HG03521 (cell line): ENCODE measurements around the gene TDRKH.

Experiments used
- ATAC-seq: cut with Tn5 transposase; IDR thresholded peaks from one replicate; pipeline ENCODE4 v1.9.1; 2021; ENCODE audit warnings: mild to moderate bottlenecking, moderate library complexity; ENCODE audit not compliant: unreplicated experiment

TDRKH gene

GRCh38 chr1:151825204-151825603, 34.9 kb upstream of the TDRKH start:
- ATAC-seq = no peak

DNA sequence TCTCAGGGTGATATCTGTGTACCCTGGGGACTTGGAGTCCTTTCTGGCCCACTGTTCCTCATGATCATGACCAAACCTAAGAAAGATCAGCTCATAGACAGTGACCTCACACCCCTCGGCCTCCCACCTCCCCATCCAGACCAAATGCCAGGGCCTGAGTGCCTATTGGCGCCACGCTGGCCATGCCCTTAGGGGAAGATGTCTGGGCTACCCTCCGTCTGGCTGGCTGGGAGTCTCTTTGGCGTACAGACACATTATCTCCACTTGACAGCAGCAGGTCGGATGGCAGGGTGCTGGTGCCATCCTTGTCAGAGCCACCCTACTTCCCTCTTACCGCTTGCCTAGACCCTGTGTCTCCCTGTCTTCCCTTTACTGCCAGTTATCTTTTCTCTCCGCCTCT, 32.9 kb upstream of the TDRKH start:
- ATAC-seq = no peak

- ATAC-seq = no peak
Measured at GRCh38 chr1:151822404-151822803, 32.1 kb upstream of the TDRKH start.

DNA sequence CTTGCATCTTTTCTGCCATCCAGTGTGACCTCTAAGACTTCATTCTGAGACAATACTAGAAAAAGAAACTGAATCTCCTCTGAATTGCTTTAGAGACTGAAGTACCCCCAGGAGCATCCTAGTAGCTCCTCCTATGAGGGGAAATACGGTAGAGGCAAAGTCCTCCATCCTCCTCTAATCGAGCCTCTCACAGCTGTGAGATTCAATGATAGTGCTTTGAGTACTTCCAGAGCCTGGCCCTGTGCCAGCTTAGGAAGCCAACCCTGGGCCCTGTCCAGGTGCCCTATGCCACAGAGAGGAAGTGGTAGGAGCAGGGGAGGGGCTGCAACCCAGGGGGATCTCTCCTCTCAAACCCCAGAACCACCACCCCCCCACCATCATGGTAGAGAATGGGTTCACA, 30.6 kb upstream of the TDRKH start:
- no peak for ATAC-seq

GRCh38 chr1:151819976-151820623, 29.8 kb upstream of the TDRKH start:
- ATAC-seq = no peak

DNA sequence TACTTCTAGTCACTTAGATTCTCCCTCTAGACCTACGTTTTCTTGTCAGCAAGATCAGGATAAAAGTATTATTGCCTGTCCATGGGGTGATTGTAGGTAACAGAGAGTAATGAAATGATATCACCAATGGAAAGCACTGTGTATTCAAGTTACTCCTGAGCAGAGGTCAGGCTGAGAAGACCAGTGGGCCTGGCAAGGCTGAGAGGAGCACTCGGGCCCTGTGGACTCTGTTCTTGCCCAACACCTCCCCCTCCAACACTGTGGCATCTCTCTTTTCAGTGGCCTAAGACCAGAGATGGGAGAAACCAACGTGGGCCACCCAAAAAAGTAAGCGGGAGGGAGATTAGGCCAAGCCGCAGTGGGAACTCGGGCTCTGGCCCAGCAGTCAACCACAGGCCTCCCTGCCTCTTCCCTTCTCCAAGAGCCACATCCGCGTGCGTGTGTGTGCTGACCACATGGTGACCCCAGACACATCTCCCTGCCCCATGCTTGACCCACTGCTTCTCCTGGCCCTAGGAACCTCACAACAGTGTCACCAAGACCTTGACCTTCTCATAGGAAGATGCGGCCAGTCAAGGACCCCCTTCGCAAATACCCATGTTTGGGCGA, 29.0 kb upstream of the TDRKH start:
- ATAC-seq = no peak

DNA sequence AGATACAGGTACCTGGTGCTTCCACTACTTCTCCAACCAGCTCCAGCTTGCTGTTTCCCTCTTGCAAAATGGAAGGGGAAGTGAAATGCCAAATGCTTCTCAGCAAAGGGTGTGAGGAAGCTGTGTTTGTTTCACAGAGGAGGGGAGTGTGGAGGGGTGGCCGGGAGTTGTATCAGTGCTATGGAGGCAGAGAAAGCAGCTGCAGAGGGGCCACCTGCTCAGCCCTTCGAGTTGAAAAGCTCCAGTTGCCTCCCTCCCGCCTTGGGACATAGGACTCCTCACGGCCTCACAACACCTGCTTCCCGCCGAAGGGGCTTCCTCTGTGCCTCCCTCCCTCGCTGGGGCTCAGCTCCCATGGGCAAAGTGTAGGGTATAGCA, 27.0 kb upstream of the TDRKH start:
- ATAC-seq = no peak

DNA sequence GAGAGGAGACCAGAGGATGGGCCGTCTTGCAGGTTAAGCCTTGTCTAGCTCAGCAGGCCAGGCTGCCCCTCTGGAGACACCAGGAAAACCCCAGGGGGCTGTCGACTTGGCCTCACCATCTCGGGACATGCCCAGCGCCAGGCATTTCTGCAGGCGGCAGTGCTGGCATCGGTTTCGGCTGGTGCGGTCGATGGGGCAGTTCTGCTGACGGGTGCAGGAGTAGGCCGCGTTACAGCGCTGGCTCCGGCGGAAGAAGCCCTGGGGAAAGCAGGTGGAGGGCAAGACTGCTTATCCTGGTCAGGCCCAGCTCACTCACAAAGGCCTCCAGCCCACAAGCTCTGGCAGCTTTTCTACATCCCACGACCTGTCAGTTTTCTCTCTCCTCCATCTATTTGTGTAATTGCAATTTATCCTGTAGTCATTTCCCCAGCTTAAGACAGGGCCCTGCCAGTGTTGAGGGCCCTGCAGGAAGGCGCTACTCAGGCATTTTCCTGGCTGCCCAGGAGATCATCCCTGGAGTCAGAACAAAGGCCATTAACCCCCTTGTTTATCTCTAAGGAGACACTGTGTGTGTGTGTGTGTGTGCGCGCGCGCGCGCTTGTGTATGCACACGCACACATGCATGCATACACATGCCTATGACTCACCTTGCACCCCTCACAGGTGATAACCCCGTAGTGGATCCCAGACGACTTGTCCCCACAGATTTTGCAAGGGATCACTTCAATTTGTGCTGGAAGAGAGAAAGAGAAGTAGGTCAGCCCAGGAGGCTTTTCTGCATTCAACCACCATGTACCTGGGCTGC, 26.4 kb upstream of the TDRKH start:
- no peak for ATAC-seq

- ATAC-seq = no peak
Measured at GRCh38 chr1:151815716-151816327, 25.5 kb upstream of the TDRKH start.

GRCh38 chr1:151814971-151815545, 24.8 kb upstream of the TDRKH start:
- no peak for ATAC-seq

- no peak for ATAC-seq
Measured at GRCh38 chr1:151814426-151814825, 24.1 kb upstream of the TDRKH start.

- ATAC-seq = no peak
Measured at GRCh38 chr1:151813271-151813977, 23.1 kb upstream of the TDRKH start.

DNA sequence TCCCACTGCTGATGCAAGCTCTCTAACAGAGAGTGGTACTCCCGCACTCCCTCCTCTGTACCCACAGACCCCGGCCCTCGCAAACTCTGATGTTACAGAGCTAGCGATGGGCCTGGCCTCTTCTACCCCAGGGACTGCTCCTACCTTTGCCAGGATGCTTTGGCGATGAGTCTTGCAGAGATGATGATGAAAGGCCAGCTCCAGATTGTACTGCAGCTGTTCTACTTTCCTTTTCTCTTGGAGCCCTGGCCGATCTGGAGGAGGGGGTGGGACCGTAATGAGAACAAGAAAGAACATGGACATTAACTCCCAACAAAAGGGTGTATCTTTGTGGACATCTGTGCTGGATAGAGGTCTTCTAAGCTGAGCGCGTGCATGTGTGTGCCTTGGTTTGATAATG, 20.9 kb upstream of the TDRKH start:
- ATAC-seq = no peak

DNA sequence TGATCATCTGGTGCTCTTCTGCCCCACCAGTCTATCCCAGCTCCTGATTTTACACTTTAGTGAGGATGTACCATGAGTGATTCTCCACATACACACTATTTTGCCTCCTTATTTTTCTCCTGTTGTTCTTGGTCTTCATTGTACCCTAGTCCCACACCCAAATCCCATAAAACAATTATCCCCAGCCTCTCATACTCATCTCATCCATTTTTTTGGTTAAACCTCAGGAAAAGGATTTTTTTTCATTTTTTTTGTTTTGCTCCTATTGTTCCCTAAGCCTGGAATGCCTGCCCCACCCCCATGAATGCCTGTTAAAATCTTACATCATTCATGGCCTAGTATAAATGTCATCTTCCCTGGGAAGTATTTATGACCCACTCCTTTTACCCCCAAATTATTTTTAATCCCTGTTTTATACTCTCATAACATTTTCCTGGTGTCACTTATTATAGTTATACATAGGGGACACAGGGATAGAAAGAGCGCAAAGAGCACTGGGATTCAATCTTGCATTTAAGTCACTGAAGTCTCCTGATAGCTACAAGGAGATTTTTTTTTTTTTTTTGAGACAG, 19.8 kb upstream of the TDRKH start:
- no peak for ATAC-seq

DNA sequence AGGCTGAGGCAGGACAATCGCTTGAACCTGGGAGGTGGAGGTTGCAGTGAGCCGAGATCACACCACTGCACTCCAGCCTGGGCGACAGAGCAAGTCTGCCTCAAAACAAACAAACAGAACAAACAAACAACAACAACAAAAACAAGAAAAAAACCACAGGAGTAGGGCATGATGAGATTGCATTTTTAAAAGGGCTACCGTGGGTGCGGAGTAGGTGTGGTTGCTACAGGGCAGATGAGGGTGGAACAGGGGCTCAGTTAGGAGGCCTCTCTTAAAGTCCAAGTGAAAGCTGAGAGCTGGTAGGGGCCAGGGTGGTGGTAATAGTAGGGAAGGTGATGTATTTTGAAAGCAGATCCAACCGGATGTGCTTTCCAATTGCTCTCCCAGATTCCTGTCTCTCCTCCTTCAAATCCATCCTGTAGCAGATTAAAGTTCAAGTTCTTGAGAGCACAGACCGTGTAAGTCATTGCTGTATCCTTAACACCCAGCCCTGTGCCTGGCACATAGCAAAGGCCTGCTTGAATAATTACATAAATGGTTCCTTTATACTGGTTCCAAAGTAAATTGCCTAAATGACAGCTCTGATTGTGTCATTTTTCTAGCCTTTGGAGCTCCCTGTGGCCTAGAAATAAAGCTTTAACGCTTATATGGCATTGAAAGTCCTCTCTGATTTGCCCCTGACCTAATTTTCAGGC, 19.1 kb upstream of the TDRKH start:
- ATAC-seq = no peak

DNA sequence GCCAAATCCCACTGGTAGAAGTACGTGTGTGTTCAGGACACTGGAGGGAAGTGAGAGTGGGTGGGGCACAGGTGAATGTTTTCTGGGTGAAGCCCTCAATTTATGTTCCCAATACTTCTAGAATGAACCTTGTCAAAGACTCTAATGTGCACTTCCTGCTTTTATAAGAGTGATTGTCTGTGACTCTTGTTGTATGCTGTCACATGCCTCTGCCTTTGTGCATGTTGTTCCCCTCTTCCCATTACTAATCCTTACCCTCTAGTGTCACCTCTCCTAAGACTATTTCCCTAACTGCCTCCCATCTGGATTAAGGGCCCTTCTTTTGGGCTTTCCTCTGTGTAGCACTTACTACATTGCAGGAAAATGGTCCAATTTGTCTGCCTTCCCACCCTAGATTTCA, 17.5 kb upstream of the TDRKH start:
- ATAC-seq = no peak

DNA sequence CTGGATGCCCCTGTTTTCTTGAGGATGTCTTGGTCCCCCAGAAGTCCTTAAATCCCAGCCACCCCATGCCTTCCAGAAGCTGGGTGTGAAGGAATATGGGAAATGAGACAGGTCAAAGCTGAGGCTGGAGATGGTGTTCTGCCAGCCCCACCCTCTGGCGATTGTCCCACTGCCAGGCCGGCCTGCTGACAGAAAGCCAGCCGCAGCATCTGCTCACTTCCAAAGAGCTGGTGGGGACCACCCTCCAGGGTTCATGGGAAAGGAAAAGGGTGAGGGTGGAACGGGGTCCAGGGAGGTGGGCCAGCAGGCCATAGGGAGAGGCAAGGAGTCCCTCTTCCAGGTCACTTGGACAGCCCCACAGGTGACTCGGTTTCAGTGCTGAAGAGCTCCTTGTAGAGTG, 16.8 kb upstream of the TDRKH start:
- ATAC-seq = no peak

GRCh38 chr1:151806170-151806569, 15.9 kb upstream of the TDRKH start:
- ATAC-seq = no peak

- ATAC-seq = no peak
Measured at GRCh38 chr1:151805066-151805820, 14.9 kb upstream of the TDRKH start, which contains the start of gene LINGO4. LINGO4 (minus strand) TSS chr1:151805419; CDS start chr1:151802704, 2,715 bp downstream.
